ENCODE data around the gene C1QB.

GRCh38 chr1:22643381-22643780 is 9.7 kb upstream of the C1QB start, which contains the start of gene C1QC:
- TF ChIP-seq TP53 (CRISPR knock-in tag; IDR thresholded peaks at IDR 0.05) (no peak), CTCF (IDR thresholded peaks at IDR 0.05) (no peak), BHLHE40 (IDR thresholded peaks at IDR 0.05; ENCODE audit: low read depth, low read length) (no peak), KDM5A (IDR thresholded peaks at IDR 0.05) (no peak), JUN (IDR thresholded peaks at IDR 0.05) (no peak), CEBPB (IDR thresholded peaks at IDR 0.05) (no peak), POLR2A (IDR thresholded peaks at IDR 0.05; ENCODE audit: low read length) (no peak), POLR2AphosphoS2 (conservative IDR thresholded peaks at IDR 0.05; ENCODE audit: low read length) (no peak), EP300 (IDR thresholded peaks at IDR 0.05) (no peak)
